ENCODE results near the gene SBK1.
A peak's percentile ranks its signal among the peaks of the same experiment; 100 is the strongest.

SBK1 gene

DNA sequence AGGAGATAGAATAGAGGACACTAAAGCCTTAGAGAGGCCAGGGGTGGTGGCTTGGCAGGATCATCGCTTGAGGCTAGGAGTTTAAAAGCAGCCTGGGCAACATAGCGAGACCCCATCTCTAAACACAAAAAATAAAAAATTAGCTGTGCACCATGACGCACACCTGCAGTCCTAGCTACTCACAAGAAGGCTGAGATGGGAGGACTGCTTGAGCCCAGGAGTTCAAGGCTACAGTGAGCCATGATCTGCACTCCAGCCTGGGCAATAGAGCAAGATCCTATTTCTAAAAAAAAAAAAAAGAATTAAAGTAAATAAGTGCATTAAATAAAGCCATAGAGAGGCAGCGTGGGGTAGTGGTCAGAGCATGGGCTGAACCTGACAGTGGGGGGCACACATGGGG is 19.1 kb downstream of the SBK1 start:
- TF ChIP-seq, protein P1, sequence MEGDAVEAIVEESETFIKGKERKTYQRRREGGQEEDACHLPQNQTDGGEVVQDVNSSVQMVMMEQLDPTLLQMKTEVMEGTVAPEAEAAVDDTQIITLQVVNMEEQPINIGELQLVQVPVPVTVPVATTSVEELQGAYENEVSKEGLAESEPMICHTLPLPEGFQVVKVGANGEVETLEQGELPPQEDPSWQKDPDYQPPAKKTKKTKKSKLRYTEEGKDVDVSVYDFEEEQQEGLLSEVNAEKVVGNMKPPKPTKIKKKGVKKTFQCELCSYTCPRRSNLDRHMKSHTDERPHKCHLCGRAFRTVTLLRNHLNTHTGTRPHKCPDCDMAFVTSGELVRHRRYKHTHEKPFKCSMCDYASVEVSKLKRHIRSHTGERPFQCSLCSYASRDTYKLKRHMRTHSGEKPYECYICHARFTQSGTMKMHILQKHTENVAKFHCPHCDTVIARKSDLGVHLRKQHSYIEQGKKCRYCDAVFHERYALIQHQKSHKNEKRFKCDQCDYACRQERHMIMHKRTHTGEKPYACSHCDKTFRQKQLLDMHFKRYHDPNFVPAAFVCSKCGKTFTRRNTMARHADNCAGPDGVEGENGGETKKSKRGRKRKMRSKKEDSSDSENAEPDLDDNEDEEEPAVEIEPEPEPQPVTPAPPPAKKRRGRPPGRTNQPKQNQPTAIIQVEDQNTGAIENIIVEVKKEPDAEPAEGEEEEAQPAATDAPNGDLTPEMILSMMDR (IDR thresholded peaks at IDR 0.05; ENCODE audit: insufficient read depth, low read depth, low read length, missing control alignments): no peak
- H3K4me3 ChIP-seq (ENCODE audit: low read length): no peak overlapping the region
- no peak for DNase-seq (ENCODE audit: low read depth)

DNA sequence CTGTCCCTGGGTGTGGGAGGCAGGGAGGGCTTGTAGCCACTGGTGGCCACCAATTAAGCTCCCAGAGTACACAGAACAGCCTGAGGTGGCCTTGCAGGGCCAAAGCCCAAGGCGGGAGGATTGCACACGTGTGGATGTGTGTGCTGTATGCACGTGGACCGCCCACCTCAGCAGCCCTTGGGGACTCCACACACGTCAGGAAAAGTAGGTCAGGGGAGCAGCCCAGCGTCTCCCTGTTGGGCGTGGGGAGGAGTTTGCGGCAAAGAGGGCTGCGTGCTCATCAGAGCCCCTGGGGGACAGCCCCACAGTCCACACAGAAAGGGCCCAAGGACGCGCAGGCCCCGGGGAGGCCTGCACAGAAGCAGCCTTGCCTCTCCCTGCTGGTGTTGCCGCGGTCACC is 19.6 kb downstream of the SBK1 start:
- DNase-seq (ENCODE audit: low read depth): no peak
- TF ChIP-seq, protein P1 (IDR thresholded peaks at IDR 0.05; ENCODE audit: insufficient read depth, low read depth, low read length, missing control alignments): no peak
- no peak overlapping the region for H3K4me3 ChIP-seq (ENCODE audit: low read length)

DNA sequence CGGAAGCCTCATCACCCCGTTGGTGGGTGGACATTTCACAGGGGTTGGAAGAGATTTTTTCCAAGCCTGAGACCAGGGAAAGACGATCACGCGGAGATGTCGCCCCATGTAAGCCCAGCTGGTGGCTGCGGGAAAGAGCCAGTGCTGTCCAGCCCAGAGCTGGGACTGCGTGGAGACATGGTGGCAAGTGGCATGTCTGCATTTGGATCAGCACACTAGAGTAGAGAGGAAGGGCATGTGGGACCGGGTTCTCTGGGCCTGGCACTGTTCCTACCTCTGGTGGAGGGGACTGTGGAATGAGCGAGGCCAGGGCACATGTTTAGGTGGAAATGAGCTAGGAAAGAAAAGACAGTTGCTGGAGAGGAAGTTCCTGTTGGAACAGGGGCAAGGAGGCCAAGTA is 20.0 kb downstream of the SBK1 start:
- TF ChIP-seq, protein P1 (IDR thresholded peaks at IDR 0.05; ENCODE audit: insufficient read depth, low read depth, low read length, missing control alignments): no peak
- H3K4me3 ChIP-seq (ENCODE audit: low read length): no peak overlapping the region
- DNase-seq (ENCODE audit: low read depth): no peak

DNA sequence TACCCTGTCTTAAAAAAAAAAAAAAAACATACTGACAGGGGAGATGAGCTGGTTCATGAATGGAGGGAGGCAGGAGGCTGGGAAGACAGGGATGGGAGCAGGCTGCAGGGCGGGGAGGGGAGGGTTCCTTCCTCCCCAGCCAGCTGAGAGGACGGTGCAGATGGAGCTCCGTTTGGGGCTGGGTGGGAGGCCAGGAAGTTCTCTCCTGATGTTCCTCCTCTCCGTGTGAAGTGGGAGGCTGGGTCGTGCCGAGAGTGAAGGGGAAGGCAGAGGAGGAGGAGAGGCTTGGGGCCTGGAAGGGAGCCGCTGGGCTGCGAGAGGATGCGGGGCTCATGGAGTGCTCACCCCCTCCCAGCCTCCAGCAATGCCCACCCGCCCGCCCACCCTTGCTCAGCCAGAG is 21.3 kb downstream of the SBK1 start:
- DNase-seq (ENCODE audit: low read depth): no peak
- TF ChIP-seq, protein P1 (IDR thresholded peaks at IDR 0.05; ENCODE audit: insufficient read depth, low read depth, low read length, missing control alignments): no peak
- no peak overlapping the region for H3K4me3 ChIP-seq (ENCODE audit: low read length)

DNA sequence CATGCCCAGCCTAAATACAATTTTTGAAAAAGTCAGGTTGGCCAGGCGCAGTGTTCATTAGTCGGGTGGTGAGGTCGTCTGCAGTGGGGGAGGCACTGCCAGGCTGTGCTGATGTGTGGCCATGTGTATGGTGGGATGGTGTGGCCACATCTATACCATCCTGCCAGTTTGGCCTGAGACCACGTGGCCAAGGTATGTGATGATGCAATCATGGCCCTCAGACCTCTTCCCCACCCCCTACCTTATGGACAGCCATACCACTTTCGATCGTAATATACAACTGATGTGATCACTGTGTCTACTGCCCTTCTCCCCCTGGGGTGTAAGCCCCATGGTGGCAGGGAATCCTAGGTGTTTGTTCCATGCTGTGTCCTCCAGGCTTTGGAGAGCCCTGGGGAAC is 23.7 kb downstream of the SBK1 start:
- no peak for DNase-seq (ENCODE audit: low read depth)
- no peak overlapping the region for H3K4me3 ChIP-seq (ENCODE audit: low read length)
- TF ChIP-seq, protein P1 (IDR thresholded peaks at IDR 0.05; ENCODE audit: insufficient read depth, low read depth, low read length, missing control alignments): no peak

DNA sequence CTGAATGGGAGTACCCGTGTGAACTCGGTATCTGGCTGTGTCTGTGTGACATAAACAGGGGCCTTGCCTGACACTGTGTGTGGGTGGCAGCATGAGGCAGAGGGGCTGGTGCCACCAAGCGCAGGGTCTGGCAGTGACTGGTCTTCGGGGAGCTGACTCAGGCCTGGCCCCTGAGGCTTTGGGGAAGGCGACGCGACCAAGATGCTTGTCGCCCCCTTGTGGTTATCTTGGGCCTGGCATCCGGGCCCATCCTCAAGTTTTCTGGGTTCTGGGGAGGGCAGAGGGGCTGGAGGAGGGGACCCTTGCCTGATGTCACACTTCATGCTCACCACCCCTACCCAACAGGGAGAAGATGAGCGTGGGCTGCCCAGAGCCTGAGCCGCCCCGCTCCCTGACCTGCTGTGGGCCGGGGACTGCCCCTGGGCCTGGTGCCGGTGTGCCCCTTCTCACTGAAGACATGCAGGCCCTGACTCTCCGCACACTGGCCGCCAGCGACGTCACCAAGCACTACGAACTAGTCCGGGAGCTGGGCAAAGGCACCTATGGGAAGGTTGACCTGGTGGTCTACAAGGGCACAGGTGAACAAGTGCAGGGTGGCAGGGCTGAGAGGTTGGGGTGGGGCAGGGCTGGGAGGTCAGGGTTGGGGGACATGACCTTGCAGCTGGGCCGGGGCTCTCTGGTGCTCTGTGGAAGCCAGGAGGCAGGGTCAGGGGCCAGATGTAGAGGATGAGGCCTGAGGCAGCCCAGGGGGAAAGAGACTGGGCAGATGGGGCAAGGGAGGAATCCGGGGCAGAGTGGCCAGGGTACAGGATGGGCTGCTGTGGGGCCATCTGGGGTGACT is 24.9 kb downstream of the SBK1 start:
- no peak overlapping the region for H3K4me3 ChIP-seq (ENCODE audit: low read length)
- peak; percentile 62 for DNase-seq (ENCODE audit: low read depth)
- TF ChIP-seq, protein P1 (IDR thresholded peaks at IDR 0.05; ENCODE audit: insufficient read depth, low read depth, low read length, missing control alignments): peak; percentile 85

All from epithelial cell of esophagus (primary cell).